ENCODE data around the gene SARNP.

DNA sequence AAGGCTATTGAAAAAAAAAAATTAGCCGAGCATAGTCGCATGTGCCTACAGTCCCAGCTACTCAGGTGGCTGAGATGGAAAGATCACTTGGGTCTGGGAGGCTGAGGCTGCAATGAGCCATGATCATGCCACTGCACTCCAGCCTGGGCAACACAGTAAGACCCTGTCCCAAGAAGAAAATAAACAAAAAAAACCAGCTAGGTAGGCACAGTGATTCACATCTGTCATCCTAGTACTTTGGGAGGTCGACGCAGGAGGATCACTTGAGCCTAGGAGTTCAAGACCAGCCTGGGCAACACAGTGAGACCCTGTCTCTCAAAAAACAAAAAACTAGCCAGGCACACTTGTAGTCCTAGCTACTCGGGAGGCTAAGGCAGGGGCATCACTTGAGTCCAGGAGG lies 8.2 kb downstream of the SARNP start:
- no peak for TF ChIP-seq POLR2AphosphoS5 (IDR thresholded peaks at IDR 0.05; ENCODE audit: low read depth, low read length)
- no peak for TF ChIP-seq POLR2A (IDR thresholded peaks at IDR 0.05; ENCODE audit: low read depth, low read length)
- no peak for TF ChIP-seq TAF1 (IDR thresholded peaks at IDR 0.05; ENCODE audit: low read depth, low read length)
- no peak for TF ChIP-seq POU2F2 (IDR thresholded peaks at IDR 0.05; ENCODE audit: low read depth, low read length)
